Colon (tissue), 2 donors: ENCODE measurements around the gene MPND.
"Not testable (repeated sequence)": the region's sequence is repeated elsewhere in the genome, so short reads cannot be mapped to it uniquely, and the experiment has no call there.

Experiments used
- FAIRE-seq: peaks from 2 replicates; lab custom pipeline; 2012; peaks lifted over from hg19 to GRCh38; lab: Jason Lieb, UNC
- donor health status: control.
- donor health status: control.

The MPND gene

GRCh38 chr19:4319067-4319718 is 24.2 kb upstream of the MPND start:
- no peak for FAIRE-seq

GRCh38 chr19:4320419-4320818 is 22.9 kb upstream of the MPND start:
- no peak for FAIRE-seq

- no peak for FAIRE-seq
These were observed 20.3 kb upstream of the MPND start for GRCh38 chr19:4322942-4323665.

GRCh38 chr19:4323692-4324091 is 19.7 kb upstream of the MPND start:
- no peak for FAIRE-seq

- no peak for FAIRE-seq
These were observed 19.1 kb upstream of the MPND start for GRCh38 chr19:4324228-4324627.

GRCh38 chr19:4326215-4326836 is 17.0 kb upstream of the MPND start:
- FAIRE-seq: no peak

GRCh38 chr19:4326837-4327251 is 16.5 kb upstream of the MPND start:
- no peak for FAIRE-seq

GRCh38 chr19:4327252-4327876 is 16.0 kb upstream of the MPND start:
- FAIRE-seq: no peak

GRCh38 chr19:4327877-4328242 is 15.5 kb upstream of the MPND start:
- FAIRE-seq: no peak

- FAIRE-seq: no peak
These were observed 14.9 kb upstream of the MPND start for GRCh38 chr19:4328243-4328990.

GRCh38 chr19:4328991-4329681 is 14.2 kb upstream of the MPND start:
- not testable (repeated sequence) for FAIRE-seq

- FAIRE-seq: no peak
These were observed 13.5 kb upstream of the MPND start for GRCh38 chr19:4329858-4330257.

- FAIRE-seq: no peak
These were observed 8.3 kb upstream of the MPND start for GRCh38 chr19:4334929-4335570.

- no peak for FAIRE-seq
These were observed 5.4 kb upstream of the MPND start for GRCh38 chr19:4337906-4338440.

GRCh38 chr19:4338441-4339355 is 4.7 kb upstream of the MPND start, which contains the start of gene STAP2:
TSS of gene STAP2 (minus strand) at chr19:4338827. CDS start at chr19:4338753, 74 bp downstream.
- FAIRE-seq: no peak

GRCh38 chr19:4342314-4342614 is 1.1 kb upstream of the MPND start:
- no peak for FAIRE-seq

GRCh38 chr19:4342615-4343369 is 570 bp upstream of the MPND start:
- FAIRE-seq: peak; percentile 96

GRCh38 chr19:4345342-4346019 is 2.1 kb downstream of the MPND start:
- no peak for FAIRE-seq

- no peak for FAIRE-seq
These were observed 2.6 kb downstream of the MPND start for GRCh38 chr19:4346020-4346383.
